NT2/D1 (cell line): ENCODE measurements around the gene ZNF716.

Experiments used
- SUZ12 ChIP-seq: IDR thresholded peaks from 2 replicates; pipeline ENCODE4 v1.6.1; 2011; ENCODE audit not compliant: insufficient read length, insufficient read depth; ENCODE audit errors: extremely low read depth
- YY1 ChIP-seq: IDR thresholded peaks from 2 replicates; pipeline ENCODE4 v1.6.1; 2011; ENCODE audit not compliant: insufficient read length, insufficient read depth
- ZNF274 ChIP-seq: IDR thresholded peaks from 2 replicates; pipeline ENCODE4 v1.6.1; 2011; ENCODE audit warnings: mild to moderate bottlenecking, low read depth, low read length

DNA sequence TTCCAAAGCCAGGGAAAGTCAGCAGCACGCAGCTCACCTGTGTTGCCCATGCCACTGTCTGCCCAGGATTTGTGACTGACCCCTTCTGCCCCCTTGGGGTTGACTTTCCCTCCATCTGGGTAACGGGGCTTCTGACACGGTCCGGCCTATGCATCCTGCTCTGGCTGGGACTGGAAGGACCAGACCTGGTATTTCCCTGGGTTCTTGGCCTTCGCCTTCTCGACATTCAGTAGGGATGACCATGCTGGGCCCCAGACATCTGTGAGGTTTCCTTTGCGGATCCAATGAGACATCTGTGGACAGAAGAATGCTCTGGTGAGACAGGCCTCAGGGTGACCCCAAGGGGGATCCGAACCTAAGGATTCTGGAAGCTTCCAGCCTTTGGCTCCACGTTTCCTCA is 34.2 kb upstream of the ZNF716 start:
- TF ChIP-seq ZNF274 (no peak), YY1 (no peak), SUZ12 (no peak)
